Lower lobe of right lung (tissue), 2 donors: Measurements from ENCODE around the gene SHLD1. TPM values are rescaled to one million over a fixed set of nuclear protein-coding genes. Genes with fewer than 3 reads are reported as not detected.

ENCODE experiments used
- ATAC-seq, 2 donors: fragments of 200-7000 bp; cut with Tn5 transposase; one replicate each; pipeline ENCODE4 v1.9.1; 2020 to 2022; ENCODE audit warnings: mild to moderate bottlenecking in 2 of 2, moderate library complexity in 2 of 2
- DNase-seq: peaks from one replicate; pipeline ENCODE4 v3.0.0-alpha.2; 2020
- H3K27ac ChIP-seq: fragments of 200-600 bp; one replicate; pipeline ENCODE4 v1.8.0; 2022
- H3K27me3 ChIP-seq: fragments of 200-600 bp; one replicate; pipeline ENCODE4 v1.8.0; 2022; ENCODE audit warnings: low read depth
- H3K36me3 ChIP-seq: fragments of 200-600 bp; one replicate; pipeline ENCODE4 v1.8.0; 2022; ENCODE audit warnings: mild to moderate bottlenecking
- H3K4me1 ChIP-seq: fragments of 200-600 bp; one replicate; pipeline ENCODE4 v1.8.0; 2022
- H3K4me3 ChIP-seq: fragments of 200-600 bp; one replicate; pipeline ENCODE4 v1.8.0; 2022; ENCODE audit warnings: mild to moderate bottlenecking
- H3K9me3 ChIP-seq: fragments of 200-600 bp; one replicate; pipeline ENCODE4 v1.8.0; 2022
- intact Hi-C: fragments of 100-400 bp; cut with DNase I; formaldehyde crosslinking; loops from one replicate; pipeline ENCODE4 v1.11.0; 2022
- total RNA-seq: library from RNA; stranded (reverse); fragmentation: NEBNext Ultra II Directional; extraction: Animal tissue kit (Norgen Biotek cat#: 25700); gene quantifications from one replicate; pipeline ENCODE4 v1.2.1, GENCODE V29; 2021
- TF ChIP-seq, protein P1 (sequence below): fragments of 200-600 bp; IDR thresholded peaks from one replicate; pipeline ENCODE4 v1.8.0; 2022; ENCODE audit warnings: antibody characterized with exemption, mild to moderate bottlenecking
- donor health status: DM: no; HTN: yes; CAD: no; lungs with severe emphysema.

Gene SHLD1
- total RNA-seq, 1 donor from 2014 or later = 6.0 TPM

DNA sequence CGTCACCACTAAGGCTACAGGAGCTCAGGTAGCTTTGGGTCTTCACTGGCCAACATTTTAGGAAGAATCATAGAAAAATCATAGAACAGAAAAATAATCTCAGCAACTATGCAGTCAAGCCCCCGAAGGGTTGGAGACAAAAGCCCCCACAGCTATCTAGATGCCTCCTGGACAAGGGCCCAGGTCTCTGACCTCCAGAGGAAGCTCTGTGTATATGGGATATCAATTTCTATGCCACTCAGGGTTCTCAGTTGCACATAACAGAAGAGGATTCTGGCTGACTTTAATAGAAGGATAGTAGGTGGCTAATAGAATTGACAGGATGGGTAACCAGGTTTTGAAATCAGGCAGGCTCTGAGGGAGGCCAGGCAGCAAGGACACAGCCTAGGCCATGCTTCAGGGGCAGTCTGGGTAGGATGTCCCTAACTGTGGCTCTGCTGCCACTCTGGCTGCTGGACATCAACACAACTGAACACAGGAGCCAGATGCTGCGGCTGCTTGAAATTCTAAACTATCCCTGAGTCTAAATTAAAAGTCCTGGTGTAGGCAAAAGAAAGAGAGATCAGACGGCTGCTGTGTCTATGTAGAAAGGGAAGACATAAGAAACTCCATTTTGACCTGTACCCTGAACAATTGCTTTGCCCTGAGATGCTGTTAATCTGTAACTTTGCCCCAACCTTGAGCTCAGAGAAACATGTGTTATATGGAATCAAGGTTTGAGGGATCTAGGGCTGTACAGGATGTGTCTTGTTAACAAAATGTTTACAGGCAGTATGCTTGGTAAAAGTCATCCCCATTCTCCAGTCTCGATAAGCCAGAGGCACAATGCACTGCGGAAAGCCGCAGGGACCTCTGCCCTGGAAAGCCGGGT, 134.5 kb downstream of the SHLD1 start:
- Histone ChIP-seq H3K27me3 (no peaks in the 10 kb centered on the region), H3K36me3 (no peaks in the 10 kb centered on the region), H3K4me3 (no peak overlapping the region), H3K4me1 (no peaks in the 10 kb centered on the region), H3K9me3 (no peaks in the 10 kb centered on the region), H3K27ac (no peak overlapping the region)
- no peak for ATAC-seq
- TF ChIP-seq, protein P1, sequence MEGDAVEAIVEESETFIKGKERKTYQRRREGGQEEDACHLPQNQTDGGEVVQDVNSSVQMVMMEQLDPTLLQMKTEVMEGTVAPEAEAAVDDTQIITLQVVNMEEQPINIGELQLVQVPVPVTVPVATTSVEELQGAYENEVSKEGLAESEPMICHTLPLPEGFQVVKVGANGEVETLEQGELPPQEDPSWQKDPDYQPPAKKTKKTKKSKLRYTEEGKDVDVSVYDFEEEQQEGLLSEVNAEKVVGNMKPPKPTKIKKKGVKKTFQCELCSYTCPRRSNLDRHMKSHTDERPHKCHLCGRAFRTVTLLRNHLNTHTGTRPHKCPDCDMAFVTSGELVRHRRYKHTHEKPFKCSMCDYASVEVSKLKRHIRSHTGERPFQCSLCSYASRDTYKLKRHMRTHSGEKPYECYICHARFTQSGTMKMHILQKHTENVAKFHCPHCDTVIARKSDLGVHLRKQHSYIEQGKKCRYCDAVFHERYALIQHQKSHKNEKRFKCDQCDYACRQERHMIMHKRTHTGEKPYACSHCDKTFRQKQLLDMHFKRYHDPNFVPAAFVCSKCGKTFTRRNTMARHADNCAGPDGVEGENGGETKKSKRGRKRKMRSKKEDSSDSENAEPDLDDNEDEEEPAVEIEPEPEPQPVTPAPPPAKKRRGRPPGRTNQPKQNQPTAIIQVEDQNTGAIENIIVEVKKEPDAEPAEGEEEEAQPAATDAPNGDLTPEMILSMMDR = no peak
- no peak for DNase-seq
- intact Hi-C loops = no loop called here

DNA sequence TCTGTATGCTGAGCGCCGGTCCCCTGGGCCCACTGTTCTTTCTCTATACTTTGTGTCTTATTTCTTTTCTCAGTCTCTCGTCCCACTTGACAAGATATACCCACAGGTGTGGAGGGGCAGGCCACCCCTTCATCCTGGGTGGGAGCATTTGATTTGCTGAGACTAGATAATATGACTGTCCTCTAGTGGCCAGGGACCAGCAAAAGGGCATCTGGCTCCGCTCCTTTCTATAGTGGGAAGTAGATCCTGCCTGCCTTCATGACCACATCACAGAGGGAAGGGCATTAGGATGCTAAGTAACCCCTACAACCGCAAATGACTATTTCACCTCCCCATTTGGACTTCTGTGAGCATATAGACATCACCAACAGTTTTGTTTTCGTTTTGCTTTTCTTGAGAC, 135.7 kb downstream of the SHLD1 start:
- intact Hi-C loops = no loop called here
- no peaks in the 10 kb centered on the region for H3K27me3 ChIP-seq
- ATAC-seq (no peak), DNase-seq (no peak)
- TF ChIP-seq, protein P1 = no peak
- H3K4me3 ChIP-seq = no peak overlapping the region
- no peaks in the 10 kb centered on the region for H3K36me3 ChIP-seq
- no peaks in the 10 kb centered on the region for H3K9me3 ChIP-seq
- H3K27ac ChIP-seq = no peak overlapping the region
- no peaks in the 10 kb centered on the region for H3K4me1 ChIP-seq

GRCh38 chr20:5886788-5887187, 136.6 kb downstream of the SHLD1 start:
- no peak for DNase-seq
- no peaks in the 10 kb centered on the region for H3K27me3 ChIP-seq
- H3K27ac ChIP-seq = no peak overlapping the region
- H3K36me3 ChIP-seq = no peaks in the 10 kb centered on the region
- TF ChIP-seq, protein P1 = no peak
- no peak for ATAC-seq
- H3K9me3 ChIP-seq = no peaks in the 10 kb centered on the region
- H3K4me3 ChIP-seq = no peak overlapping the region
- intact Hi-C loops = no loop called here
- H3K4me1 ChIP-seq = no peaks in the 10 kb centered on the region

GRCh38 chr20:5887386-5887785, 137.2 kb downstream of the SHLD1 start:
- no peak overlapping the region for H3K27ac ChIP-seq
- H3K36me3 ChIP-seq = no peaks in the 10 kb centered on the region
- intact Hi-C loops = no loop called here
- ATAC-seq (no peak), DNase-seq (no peak)
- no peaks in the 10 kb centered on the region for H3K9me3 ChIP-seq
- no peaks in the 10 kb centered on the region for H3K4me1 ChIP-seq
- TF ChIP-seq, protein P1 = no peak
- H3K4me3 ChIP-seq = no peak overlapping the region
- H3K27me3 ChIP-seq = no peaks in the 10 kb centered on the region

- TF ChIP-seq, protein P1 = no peak
Measured at GRCh38 chr20:5888041-5888440, 137.8 kb downstream of the SHLD1 start.

More at GRCh38 chr20:5888041-5888440, 137.8 kb downstream of the SHLD1 start:
- Histone ChIP-seq H3K27ac (no peak overlapping the region), H3K4me1 (no peaks in the 10 kb centered on the region), H3K27me3 (no peaks in the 10 kb centered on the region), H3K4me3 (no peak overlapping the region), H3K9me3 (no peaks in the 10 kb centered on the region), H3K36me3 (no peaks in the 10 kb centered on the region)
- ATAC-seq = no peak
- no peak for DNase-seq
- intact Hi-C loops = no loop called here
